NCI-H1694 treated with DMSO at 0.1 percent for 48 hours (cell line): Measurements from ENCODE around the gene CFDP1.

ENCODE experiments used
- DNase-seq: peaks from one replicate; lab custom pipeline; 2025; lab: John Stamatoyannopoulos, UW

Gene CFDP1

DNA sequence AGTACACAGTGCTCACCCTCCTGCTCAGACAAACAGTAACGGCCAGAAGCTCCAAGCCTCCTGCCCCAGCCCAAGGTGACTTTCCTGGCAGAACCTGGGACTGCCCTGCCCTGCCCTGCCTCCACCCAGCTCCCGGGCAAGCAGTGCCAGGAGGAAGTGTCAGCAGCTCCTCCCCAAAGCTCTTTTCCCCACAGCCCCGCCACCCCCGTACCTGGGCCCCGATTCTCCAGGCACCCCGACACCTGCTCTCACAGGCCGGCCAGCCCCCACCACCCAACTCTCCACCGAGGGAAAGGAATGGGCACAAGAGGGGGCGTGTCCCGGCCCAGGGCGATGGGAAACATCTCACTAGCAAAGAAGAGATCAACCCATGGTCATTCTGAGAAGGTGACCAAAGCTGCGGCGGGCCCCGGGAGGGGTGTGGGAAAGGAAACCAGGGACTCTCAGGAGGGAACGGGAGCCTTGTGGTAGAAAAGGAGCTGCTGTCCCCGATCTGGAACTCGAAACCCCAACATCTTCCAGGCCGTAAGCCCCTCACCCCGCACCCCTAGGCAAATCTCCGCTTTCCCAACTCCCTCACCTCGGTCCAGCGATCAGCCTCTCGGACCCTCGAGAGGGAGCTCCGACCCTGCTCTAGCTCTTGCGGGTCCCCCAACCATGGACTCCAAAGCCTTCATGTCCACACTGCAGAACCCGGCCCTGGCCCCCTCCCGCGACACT, 183.1 kb downstream of the CFDP1 start:
- DNase-seq = no peak

DNA sequence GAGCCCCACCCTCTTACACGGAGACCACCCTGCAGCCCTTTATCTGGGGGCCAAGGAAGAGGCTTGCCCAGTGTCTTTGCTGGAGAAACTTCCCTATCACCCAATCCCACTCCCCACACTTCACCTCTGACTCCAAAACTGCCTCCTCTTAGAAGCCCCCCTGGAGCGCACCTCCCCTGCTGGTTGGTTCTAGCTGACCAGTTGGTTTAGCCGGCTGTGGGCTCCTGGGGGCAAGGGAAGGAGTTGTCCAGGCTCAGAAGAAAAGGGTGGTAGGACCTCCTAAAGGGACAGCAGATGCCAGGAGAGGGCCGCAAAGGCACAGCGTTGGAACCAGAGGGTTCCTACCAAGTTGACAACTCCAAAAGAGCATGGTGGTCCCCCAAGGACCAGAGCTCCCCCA, 183.9 kb downstream of the CFDP1 start:
- no peak for DNase-seq

DNA sequence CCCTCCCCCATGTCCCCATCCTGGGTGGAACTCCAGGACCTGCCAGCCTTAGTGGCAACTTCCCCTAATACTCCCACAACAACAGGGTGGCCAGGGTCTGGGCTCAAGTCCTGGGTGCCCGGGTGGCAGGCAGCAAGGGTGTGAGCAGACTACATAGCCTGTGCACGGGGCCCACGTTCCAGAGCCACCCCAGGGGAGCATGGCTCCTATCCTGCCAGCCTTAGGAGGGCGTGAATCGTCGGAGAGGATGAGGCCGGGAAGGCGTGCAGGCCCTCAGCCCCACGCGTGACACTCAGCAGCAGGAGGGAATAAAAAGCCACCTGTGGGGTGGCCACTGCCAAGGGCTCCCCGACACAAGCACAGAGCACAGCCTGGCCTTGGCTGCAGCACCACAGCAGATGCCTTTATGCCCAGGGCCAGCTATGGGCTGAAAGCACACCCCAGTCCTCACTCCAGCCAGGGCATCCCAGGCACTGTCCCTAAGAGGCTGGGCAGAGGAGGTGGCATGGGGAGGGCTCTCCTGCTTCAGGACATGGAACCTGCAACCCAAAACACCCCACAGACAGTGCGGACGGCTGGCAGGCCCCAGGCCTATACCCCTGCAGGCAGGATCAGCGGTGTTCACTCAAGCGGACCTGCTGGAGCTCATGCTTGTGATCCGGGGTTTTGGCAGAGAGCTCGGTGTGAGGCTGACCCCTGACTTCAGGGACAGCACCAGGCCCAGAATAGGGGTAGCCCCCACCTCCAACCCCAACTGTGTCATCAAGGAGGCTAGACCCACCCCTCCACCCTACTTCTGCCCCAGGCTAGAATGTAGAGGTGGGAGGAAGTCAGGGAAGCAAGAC, 184.5 kb downstream of the CFDP1 start:
- no peak for DNase-seq

DNA sequence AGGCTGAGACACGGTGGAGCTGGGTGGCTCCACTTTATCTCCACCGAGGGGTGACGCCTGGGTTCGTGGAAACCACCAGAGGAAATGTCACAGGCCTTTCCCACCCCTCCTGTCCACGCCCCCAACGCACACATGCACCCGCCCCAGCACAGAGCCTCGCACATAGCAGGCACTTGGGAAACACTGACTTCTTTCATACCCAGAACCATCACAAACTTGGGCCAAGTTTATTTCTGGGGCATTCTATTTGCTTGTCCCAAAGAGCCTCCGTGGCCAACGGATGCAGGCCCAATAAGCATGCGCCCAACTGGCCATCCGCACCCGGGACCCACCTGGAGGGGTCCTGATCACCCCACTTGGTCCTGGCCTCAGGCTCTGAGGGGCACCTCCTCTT, 185.2 kb downstream of the CFDP1 start:
- no peak for DNase-seq

DNA sequence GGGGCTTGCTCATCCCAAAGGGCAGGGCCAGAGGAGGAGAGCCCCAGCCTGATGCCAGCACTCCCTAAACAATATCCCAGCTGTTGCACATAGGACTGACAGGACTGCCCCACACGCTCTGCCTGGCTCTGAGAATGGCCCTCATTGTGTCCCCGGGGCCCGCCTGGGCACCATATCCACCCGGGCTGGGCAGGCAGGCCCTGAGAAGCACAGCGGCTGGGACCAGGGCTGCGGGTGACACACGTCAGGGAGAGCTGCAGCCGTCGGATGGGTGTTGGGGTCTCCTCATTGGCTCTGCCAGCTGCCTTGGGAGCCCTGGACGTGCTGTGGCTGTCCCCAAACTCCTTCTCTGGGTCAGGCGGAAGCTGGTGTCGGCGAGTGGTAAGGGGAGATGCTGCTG, 186.1 kb downstream of the CFDP1 start:
- no peak for DNase-seq

DNA sequence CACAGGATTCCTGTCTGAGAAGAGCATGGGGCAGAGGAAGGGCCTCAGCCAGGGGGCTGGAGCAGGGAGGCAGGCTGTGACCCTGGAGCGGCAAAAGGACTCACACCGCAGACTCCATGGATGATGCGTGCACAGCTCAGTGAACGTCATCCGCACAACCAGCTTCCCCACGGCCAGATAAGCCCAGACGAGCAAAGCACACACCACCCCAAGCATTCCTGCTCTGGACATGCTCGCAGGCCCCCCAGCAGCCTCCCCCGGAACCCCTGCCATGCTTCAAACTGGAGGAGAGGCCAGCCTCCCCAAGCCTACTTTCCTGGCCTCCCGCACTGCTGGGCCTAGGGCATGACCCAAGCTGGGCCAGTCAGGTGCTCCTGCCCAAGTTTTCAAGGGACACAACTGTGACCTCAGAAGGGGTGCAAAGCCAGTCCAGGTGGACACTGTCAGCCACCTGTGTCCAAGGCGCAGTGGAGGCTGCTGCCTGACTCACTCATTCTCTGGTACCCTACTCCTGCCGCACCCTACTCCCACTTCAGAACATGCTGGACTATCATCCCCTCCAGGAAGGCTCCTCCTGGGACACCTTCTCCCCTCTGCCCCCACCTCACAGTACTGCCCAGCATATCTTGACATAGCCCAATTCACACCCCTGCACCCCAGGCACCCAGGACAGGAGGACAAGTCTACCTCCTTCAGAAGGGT, 186.6 kb downstream of the CFDP1 start:
- no peak for DNase-seq

DNA sequence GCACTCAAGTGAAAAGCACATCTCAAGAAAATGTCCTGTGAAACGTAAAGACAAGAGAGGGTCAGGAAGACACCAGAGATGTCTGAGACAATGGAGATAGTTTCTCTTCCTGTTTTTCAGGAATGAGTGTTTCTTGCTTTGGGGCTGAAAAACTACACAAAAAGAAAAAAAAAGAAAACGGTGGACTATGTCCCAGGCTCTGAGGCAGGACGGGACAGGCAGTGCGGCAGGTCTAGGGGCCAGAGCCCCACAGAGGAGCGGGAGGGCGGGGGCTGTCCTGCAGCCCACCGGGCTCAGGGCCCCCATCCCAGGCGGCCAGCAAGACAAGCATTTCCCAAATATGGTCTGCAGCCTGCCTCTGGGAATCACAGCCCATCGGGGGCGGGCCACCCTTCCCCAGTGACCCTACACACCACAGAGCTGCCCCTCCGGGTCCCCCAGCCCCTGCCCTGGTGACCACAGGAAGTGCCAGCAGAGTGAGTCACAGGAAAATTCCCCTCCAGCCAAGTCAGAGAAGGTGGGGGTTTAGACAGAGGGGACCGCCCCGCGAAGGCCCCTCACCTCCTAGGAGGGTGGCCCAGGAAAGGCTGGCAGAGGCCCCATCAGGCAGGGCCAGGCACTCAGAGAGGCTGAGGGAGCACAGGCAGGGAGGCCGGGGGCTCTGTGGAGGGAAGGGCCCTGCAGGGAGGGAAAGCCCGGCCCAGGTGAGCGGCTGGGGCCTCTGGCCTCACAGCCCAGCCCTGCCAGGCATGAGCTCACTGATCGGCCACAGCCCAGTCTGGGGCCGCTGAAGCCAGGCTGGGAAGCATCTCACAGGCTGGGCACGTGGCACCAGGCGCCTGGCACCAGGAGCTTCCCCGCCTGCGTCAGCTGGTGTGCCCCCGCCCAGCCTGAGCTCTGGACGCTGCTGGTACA, 188.2 kb downstream of the CFDP1 start:
- DNase-seq = no peak

DNA sequence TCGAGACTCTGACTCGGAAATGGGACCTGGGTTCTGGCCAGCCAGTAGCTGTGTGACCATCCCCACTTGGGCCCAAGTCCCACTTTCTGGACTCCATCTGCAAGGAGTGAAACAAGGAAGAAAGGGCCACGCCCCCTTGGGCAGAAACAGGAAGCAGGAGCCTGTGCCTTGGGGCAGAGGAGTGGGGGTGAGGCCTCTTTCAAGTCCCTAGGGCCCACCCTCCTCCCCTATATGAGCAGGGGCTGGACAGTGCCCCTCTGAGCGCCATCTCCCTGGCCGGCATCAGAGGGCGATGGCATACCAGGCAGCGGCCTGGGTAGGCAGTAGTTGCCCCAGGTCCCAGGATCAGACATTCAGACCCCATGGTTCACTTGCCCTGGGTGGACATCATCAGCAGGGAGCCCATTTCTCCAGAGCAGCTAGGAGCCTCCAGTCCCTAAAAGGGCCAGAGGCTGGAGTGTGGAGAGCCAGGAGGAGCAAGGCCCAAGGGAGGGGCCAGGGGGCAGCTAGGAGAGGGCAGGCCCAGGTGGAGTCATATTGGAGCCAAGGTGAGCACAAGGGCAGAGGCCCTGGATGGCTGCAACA, 189.0 kb downstream of the CFDP1 start:
- DNase-seq = no peak
